HG03135 (cell line): Measurements from ENCODE around the gene GABBR2.

Experiments
- ATAC-seq: cut with Tn5 transposase; IDR thresholded peaks from one replicate; pipeline ENCODE4 v1.9.1; 2021; ENCODE audit warnings: mild to moderate bottlenecking, moderate library complexity; ENCODE audit not compliant: unreplicated experiment

GABBR2 gene

DNA sequence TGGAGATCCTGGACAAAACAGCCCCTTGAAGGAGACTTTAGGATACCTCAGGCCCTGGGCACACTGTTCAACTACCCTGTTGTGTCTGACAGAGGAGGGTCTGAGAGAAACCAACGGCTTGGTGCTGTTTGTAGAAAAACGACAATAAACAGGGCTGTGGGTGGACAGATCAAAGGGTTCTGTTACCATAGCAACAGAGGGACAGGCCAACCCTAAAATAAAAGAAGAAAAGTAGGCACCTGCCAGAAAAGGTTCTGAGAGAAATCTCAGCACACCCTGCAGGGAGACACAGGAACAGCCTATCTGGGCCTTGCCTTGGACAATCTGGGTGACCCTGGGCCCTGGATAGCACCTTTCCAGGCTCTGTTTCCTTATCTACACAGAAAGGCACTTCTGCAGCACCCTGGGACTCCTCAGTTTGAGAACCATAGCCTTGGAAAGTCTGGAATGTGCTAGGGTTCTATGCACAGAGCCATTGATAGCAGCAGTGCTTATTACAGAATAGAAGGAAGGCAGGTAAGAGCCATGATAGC, 348.5 kb downstream of the GABBR2 start:
- ATAC-seq: no peak

DNA sequence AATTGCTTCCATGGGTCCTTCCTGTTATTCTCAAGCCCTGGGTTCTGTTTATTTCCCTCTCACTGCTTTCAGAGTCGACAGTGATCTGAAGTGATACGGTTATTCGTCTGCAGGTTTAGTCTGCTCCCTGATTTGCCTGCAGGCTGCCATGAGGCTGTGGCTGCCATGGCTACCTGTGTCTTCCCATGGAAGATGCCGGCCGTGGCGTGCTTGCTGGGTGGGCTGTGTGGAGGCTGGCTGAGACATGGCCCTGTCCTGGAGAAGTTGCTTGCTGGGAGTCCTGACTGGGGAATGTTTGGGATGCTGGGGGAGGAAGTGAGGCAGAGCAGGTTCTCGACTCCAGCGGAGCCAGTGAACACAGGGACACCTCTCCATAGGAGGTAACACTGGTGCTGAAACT, 349.2 kb downstream of the GABBR2 start:
- no peak for ATAC-seq

DNA sequence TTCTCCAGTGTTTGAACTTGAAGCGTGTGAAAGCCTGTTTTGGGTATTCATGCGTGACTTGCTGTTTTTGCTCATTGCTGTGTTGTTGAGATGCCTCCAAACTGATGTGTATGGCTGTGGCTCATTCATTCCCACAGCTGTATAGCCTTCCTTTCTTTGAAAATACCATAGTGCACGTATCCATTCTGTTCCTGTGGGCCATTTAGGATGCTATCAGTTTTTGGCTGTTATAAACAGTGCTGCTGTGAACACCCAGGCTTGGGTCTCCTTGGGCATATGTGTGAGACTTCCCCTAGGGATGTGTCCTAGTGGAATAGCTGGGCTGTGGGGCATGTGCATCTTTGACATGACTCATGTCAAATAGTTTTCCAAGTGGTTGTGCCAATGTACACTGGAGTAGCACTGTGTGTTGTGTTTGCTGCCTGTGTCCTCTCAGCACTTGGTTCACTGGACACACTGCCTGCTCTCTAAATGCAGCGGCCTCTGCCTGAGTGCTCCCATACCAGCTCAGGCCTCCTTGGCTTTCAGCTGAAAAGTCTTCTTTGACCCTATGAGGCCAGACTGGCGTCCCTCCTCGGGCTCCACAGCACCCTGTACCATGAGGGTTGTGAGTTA, 350.7 kb downstream of the GABBR2 start:
- no peak for ATAC-seq

- ATAC-seq: no peak
These were observed 351.6 kb downstream of the GABBR2 start for GRCh38 chr9:98356953-98357690.

DNA sequence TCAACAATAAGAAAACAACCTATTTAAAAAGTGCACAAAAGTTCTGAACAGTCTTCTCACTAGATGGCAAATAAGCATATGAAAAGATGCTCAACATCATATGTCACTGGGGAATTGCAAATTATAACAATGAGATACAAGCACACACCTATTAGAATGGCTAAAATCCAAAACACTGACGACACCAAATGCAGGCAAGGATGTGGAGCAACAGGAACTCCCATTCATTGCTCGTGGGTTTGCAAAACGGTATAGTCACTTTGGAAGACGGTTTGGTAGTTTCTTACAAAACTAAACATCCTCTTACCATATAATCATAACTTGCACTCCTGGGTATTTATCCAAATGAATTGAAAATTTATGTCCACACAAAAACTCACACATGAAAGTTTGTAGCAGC, 352.4 kb downstream of the GABBR2 start:
- no peak for ATAC-seq

DNA sequence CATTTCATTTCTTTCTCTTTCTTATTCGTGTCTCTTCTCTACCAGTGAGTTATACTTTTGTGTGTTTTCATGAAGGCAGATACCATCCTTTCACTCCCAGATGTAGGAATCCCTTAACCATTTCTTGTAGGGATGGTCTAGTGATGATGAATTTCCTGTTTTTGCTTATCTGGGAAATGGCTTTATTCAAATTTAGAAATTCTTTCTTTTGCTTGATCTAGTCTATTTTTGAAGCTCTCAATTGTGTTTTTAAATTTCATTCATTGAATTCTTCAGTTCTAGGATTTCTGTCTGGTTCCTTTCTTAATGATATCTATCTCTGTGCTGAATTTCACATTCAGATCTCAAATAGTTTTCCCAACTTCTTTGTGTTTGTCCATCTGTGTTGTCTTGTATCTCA, 357.4 kb downstream of the GABBR2 start:
- ATAC-seq: no peak

DNA sequence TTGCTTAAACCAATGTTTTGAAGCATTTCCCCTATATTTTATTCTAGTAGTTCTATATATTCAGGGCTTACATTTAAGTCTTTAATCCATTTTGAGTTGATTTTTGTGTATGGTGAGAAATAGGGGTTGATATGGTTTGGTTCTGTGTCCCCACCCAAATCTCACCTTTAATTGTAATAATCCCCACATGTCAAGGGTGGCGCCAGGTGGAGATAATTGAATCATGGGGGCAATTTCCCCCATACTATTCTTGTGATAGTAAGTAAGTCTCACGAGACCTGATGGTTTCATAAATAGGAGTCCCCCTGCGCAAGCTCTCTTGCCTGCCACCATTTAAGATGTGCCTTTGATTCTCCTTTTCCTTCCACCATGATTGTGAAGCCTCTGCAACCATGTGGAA, 361.1 kb downstream of the GABBR2 start:
- ATAC-seq: no peak

- no peak for ATAC-seq
These were observed 363.7 kb downstream of the GABBR2 start for GRCh38 chr9:98345011-98345410.

DNA sequence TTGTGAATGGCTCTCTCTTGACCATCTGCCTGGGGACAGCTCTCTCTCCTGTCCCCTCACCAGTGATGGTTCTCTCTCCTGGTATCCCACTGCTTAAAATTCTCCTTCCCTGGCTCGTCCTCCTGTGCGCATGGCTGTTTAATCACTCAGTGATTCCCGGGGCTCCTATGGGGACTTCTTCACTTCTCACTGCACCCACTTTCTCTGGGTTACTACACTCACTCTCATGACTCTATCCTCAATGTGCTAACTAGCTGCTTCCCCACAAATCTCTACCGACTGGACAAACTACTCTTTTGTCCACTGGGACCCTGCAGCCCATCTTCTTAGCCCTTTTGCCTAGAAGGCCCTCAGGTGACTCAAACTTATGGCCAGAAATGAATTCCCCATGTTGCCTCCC, 364.2 kb downstream of the GABBR2 start:
- no peak for ATAC-seq

DNA sequence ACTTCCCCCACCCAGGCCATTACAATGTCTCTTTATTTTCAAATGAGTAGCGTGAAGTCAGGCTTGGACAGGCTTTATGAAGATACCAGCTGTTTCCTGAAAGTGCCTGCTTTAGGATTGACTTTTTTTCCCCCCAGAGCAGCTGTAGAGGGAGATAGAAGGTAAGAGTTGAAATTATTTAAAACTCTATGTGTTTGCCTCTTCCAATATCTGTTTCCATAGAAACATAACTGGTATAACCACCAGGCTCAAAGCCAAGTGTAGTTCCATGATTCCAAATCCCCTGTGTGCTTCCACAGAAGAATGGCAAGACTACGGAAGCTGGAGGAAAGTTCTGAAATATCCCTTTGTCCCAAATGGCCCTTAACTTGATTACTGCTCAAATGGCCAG, 365.9 kb downstream of the GABBR2 start:
- ATAC-seq: no peak

- ATAC-seq: no peak
These were observed 366.5 kb downstream of the GABBR2 start for GRCh38 chr9:98342098-98342819.

GRCh38 chr9:98341157-98342097, 367.3 kb downstream of the GABBR2 start:
- no peak for ATAC-seq

- no peak for ATAC-seq
These were observed 368.5 kb downstream of the GABBR2 start for GRCh38 chr9:98339987-98340800.

DNA sequence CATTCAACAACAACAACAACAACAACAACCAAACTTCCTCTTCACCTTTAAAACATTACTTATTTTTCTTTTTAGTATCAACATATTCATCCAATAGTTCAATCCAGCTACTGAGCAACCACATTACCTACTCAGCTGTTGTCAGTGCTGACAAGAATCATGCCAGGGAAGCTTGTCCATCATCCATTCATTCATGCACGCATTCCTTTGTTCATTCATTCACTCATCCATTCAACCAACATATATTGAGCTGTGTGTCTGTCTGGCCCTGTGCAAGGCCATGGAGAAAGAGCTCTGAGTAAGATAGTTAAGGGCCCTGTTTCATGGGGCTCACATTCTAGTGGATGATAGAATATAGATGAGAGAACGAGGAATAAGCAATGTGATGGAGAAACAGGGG, 373.1 kb downstream of the GABBR2 start:
- ATAC-seq: no peak

GRCh38 chr9:98334796-98335195, 373.9 kb downstream of the GABBR2 start:
- ATAC-seq: no peak

DNA sequence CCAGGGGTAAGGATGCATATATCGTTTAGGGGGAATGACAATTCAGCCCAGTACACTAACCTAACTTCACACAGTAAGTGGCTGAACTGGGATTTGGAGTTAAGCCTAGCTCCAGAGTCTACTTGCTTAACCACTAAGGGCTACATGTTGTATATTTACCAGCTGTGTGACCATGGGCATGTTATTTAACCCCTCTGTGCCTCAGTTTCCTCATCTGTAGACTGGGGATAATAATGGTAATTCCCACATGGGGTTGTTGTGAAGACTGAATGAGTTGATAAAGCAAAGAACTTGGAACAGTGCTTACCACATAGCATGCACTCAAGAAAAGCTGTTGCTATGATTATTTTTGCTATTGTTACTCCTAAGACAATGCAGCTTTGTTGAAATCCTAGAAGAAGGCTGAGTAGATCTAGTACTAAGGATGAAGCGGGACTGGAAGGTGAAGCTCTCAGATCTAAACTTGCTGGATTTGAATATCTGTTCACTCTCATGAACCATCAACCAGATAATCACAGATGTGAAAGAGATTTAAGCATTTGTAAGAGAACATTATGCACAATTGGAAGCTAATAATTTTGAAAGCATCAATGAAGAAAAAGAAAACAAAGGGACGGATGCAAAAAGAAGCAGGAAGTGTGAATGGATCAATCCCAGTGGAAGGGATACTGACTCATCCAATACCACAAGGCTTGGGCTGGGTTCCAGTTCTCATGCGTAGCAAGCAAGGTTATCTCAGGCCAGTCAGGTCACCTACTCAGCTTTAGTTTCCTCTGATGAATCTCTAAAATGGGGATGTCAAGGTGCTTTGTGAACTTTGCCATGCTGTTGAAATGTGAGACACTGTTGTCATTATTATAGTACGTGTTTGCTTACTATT, 374.8 kb downstream of the GABBR2 start:
- ATAC-seq: no peak

GRCh38 chr9:98332405-98332831, 376.3 kb downstream of the GABBR2 start:
- ATAC-seq: no peak

GRCh38 chr9:98331536-98332259, 377.0 kb downstream of the GABBR2 start:
- no peak for ATAC-seq
